HG02642 (cell line): Measurements from ENCODE around the gene FHOD1.

Experiments used
- ATAC-seq: cut with Tn5 transposase; IDR thresholded peaks from one replicate; pipeline ENCODE4 v1.9.1; 2021; ENCODE audit warnings: mild to moderate bottlenecking; ENCODE audit not compliant: unreplicated experiment, poor library complexity

The FHOD1 gene

GRCh38 chr16:67277999-67278772 is 30.9 kb upstream of the FHOD1 start:
- ATAC-seq: no peak

GRCh38 chr16:67277294-67277998 is 30.2 kb upstream of the FHOD1 start:
- no peak for ATAC-seq

GRCh38 chr16:67275321-67275720 is 28.0 kb upstream of the FHOD1 start:
- ATAC-seq: no peak

DNA sequence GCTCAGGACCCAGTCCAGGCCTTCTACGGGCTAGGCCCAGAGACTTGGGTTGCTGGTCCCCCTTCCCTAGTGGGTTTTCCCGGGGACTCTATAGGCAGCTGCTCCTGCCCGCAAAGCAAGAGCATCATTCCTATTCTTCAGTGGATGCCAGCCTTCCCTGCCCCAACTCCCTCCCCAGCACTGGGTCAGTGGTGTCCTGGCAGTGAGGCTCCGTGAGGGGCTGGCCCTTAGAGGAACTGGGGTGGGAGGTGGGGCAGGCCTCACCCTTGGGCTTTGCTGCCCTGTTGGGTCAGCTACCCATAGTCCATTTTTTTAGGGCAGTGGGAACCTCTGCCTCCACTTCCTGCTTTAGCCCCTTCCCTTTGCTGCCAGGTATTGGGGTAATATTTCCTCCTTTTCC is 24.2 kb upstream of the FHOD1 start:
- ATAC-seq: no peak

DNA sequence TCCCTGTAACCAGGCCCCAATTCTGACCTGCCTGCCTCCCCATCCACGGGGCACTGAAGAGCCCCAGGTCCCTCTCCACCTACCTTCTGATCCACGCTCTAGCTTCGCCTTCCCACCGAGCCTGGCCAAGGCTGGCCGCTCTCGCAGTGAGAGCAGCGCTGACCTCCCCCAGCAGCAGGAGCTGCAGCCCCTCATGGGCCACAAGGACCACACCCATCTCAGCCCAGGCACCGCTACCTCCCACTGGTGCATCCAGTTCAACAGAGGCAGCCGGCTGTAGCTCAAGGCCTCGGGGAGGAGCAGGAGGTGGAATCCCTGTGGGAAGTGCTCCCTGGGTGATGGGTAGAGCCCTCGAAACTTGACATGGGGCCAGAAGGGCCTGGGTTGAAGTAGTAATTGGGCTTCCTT is 23.7 kb upstream of the FHOD1 start:
- no peak for ATAC-seq

DNA sequence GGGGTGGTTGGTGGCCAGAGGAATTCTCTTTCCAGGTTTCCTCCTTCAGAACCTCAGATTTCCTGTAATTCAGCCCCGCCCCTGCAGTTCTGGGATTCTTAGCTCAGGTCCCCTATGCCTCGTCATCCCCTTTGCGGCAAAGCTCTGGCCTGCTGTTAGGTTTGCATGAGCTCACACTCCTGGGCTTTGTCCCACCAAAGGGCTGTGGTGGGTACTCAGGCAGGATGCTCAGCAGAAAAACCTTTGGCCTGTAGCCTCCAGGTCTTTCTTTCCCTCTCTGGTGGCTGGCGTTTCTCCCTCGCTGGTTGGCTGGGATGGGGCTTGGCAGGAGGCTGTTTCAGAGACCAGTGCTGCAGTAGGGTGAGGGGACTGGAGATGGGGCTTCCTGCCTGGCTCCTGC is 22.5 kb upstream of the FHOD1 start:
- ATAC-seq: no peak

- no peak for ATAC-seq
Observed at GRCh38 chr16:67268136-67268579, 20.9 kb upstream of the FHOD1 start.

DNA sequence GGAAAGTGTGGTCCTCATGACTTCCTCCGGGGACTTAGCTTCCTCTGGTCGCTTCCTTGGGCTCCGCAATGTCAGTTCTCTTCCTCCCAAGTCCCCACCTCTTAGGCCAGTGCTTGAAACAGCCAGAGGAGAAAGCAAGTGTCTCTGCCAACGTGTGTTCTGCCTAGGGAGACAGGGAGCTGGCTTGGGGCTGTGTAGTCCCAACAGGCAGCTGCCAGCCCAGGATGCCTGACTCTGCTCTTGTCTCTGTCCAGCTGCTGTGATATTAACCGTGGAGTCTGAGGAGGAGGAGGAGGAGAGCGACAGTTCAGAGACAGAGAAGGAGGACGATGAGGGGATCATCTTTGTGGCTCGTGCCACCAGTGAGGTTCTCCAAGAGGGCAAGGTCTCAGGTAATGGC is 18.6 kb upstream of the FHOD1 start:
- ATAC-seq: no peak

- no peak for ATAC-seq
Observed at GRCh38 chr16:67264866-67265265, 17.6 kb upstream of the FHOD1 start.

DNA sequence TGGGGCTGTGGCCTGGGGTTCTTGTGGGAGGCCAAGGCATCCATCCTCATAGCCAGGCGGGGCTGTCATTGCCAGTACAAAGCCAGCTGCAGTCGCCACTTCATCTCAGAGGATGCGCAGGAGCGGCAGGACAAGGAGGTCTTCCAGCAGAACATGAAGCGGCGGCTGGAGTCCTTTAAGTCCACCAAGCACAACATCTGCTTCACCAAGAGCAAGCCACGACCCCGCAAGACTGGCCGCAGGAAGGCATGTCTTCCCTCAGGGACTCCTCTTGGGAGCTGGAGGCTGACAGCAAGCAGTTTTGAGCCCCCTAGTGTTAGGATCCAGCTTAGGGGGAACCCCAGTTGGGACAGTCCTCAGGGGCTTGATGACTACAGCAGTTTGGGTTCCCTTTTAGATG is 17.0 kb upstream of the FHOD1 start:
- ATAC-seq: no peak

DNA sequence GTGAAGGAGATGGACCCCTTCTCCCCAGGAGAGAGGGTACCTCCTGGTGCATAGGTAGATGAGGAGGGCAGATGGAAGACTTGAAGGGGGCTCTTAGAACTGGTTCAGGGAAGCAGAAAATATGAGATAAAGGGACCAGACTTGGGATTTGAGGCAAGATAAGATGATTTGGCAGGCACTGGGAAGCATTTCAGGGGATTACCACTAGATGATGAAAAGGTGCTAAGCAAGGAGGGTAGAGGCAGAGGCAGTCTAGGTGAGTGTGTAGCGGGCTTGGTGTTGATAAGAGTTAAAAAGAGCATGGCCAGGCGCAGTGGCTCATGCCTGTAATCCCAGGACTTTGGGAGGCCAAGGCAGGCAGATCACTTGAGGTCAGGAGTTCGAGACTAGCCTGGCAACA is 15.9 kb upstream of the FHOD1 start:
- ATAC-seq: no peak

- ATAC-seq: no peak
Observed at GRCh38 chr16:67260426-67261063, 13.3 kb upstream of the FHOD1 start.

DNA sequence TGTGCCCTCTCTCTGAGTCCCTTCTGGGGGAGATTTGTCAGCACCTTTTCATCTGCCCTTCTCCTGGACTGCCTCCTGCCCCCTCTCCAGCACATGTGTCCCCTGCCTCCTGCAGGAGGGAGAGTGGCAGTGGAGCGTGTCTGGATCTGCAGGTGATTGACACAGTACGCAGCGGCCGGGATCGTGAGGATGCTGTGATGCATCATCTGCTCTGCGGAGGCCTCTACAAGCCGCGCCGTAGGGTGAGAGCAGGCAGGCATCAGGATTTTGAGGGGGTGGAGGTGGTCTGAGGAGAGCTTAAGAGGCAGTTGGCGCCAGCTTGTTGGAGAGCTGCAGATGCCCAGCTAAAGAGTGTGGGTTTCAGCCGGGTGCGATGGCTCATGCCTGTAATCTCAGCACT is 12.4 kb upstream of the FHOD1 start:
- no peak for ATAC-seq

DNA sequence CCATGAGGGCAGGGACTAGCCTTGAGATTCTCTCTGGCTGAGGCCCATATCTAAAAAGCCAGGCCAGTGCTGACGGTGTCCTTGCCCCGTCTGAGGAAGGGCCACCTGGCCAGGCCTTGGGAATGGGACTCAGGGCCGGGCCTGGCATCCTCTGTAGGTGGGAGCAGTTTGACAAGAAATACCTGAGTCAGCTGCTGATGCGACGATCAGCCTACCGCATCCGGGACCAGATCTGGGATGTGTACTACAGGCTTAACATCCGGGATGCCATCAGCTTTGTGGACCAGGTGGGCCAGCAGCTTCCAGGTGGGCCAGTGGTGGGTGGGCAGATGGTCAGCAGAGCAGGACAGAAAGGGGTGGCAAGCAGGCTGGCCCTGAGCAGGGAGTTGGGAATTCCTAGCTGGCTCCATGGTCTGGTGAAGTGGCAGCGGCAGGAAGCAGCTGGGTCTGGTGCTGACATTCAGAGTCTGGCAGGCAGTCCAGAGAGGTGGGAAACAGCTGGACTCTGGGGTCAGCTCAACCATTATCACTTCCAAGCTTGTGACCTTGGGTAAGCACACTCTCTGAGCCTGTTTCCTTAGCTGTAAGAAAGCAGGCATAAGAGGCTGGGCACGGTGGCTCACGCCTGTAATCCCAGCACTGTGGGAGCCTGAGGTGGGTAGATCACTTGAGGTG is 11.0 kb upstream of the FHOD1 start:
- no peak for ATAC-seq

GRCh38 chr16:67257486-67258160 is 10.3 kb upstream of the FHOD1 start:
- ATAC-seq: no peak

GRCh38 chr16:67256701-67257230 is 9.5 kb upstream of the FHOD1 start:
- no peak for ATAC-seq

DNA sequence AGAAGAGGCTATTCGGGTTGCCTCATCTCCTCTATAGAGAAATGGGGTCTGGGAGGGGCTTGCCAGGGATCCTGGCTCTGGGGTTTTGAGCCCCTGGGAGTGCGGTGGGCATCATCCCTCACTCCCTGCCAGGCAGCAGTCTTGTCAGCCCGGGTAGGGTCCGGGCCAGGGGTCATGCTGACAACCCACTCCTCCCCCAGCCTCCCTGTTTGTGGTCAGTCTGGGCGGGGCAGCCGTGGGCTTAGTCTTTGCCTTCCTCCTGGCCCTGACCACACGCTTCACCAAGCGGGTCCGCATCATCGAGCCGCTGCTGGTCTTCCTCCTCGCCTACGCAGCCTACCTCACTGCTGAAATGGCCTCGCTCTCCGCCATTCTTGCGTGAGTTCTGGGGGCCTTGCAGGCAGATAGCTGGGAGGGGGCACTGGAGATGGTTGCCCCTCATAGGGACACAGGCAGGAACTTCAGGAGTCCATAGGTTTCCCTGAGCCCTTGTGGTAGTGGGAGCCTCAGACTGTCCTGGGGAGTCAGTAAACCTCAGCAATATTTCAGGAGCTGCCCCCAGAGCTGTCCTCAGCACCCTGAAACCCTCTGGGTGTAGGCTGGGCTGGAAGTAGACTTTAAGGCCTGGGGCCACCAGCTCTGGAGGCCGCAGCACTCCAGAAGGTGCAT is 8.4 kb upstream of the FHOD1 start:
- ATAC-seq: no peak

DNA sequence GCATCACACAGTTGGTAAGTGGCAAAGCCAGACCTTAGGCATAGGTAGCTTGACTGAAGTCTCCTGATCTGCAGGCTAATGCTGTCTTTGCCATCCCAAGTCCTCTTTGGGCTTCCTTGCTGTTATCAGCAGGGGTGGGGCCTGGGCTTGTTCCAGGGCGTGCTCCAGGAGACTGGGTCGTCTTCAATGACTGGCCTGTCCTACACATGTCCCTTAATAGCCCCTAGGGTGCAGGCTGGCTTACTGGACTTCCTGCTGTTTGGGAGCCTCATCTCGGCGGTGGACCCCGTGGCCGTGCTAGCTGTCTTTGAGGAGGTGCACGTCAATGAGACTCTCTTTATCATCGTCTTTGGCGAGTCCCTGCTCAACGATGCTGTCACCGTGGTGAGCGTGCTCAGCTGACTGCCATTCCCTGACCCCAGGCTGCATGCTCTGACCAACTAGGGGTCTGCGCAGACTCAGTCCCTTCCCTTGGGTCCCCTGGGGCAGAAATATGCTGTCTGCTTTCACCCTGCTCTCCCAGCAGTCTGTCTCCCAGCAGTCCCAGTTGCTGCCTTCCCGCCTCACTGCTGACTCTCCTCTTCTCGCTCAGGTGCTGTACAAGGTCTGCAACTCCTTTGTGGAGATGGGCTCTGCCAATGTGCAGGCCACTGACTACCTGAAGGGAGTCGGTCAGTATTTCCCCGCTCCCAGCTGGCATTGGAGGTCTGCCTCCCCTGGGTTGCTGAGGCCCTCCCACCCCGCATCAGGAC is 7.7 kb upstream of the FHOD1 start:
- ATAC-seq: no peak
